ENCODE measurements around the gene GPHA2. TPM values are rescaled to one million over a fixed set of nuclear protein-coding genes. Genes with fewer than 3 reads are reported as not detected.
"Not testable (repeated sequence)": the region's sequence is repeated elsewhere in the genome, so short reads cannot be mapped to it uniquely, and the experiment has no call there.

Gene GPHA2
- total and polyA plus RNA-seq, 2 of the 13 experiments (the other 11 are each of a cell fraction or from before 2014, with no cell fraction given), result 13.0 to 19.1 TPM

DNA sequence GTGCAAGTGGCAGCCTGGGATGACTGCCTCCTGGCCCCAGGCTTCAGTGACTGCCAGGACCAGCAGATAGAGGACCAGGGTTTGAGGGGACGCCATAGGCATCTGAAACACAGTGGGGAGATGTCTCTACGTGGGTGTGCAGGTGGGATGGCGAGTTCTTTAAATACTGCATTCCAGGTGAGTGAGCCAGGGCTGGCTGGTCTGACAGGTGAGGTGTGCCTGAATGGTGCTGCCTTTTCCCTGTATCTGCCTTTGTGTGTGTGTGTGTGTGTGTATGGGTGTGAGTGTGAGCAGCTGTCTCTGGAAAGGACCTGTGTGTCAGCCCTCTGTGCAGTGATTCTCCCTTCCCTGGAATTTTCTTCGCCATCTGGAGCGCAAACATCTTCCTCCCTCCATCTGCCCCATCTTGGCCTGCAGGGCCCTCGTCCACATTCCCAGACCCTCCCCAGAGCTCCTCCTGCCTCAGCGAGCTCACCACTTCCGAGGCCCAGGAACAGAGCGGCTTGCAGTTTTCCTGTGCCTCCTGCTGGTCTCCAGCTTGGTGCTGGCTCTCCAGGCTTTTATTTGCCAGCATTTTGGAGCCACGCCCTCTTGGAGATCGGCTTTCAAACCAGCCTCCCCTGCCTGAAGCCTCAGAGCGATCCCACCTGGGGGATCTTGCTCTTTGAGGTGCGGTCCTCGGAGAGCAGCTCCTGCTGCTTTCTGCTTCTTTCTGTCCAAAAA, at the start of gene GPHA2 (continued):
- TF ChIP-seq ZFP36 (IDR thresholded peaks at IDR 0.05; ENCODE audit: borderline replicate concordance, low read depth, low read length, partially characterized antibody), result no peak
- TF ChIP-seq ZEB1 (IDR thresholded peaks at IDR 0.05; ENCODE audit: insufficient replicate concordance, low read depth), result peak; percentile 41
- peak; percentile 64 for TF ChIP-seq ERF (CRISPR knock-in tag; IDR thresholded peaks at IDR 0.05)
- TF ChIP-seq TAF1 (CRISPR knock-in tag; IDR thresholded peaks at IDR 0.05), result peak; percentile 56; the same call in 1 of the 2 replicates
- TF ChIP-seq ZNF557 (CRISPR knock-in tag; IDR thresholded peaks at IDR 0.05), result 0 out of 2 replicates have a peak, but pooled peaks have one; percentile 24
- peak; percentile 80 for TF ChIP-seq ZNF768 (CRISPR knock-in tag; IDR thresholded peaks at IDR 0.05)
- 0 out of 2 replicates have a peak, but pooled peaks have one; percentile 27 for TF ChIP-seq ZFY (CRISPR knock-in tag; IDR thresholded peaks at IDR 0.05)
- 0 out of 2 replicates have a peak, but pooled peaks have one; percentile 5 for TF ChIP-seq ZNF230 (CRISPR knock-in tag; IDR thresholded peaks at IDR 0.05)
- TF ChIP-seq ZBTB7B (CRISPR knock-in tag; IDR thresholded peaks at IDR 0.05), result peak; percentile 74
- 0 out of 2 replicates have a peak, but pooled peaks have one; percentile 41 for TF ChIP-seq KMT2A (CRISPR knock-in tag; IDR thresholded peaks at IDR 0.05)
- peak; percentile 36; the same call in 1 of the 2 replicates for TF ChIP-seq ZNF891 (CRISPR knock-in tag; IDR thresholded peaks at IDR 0.05)
- TF ChIP-seq KLF12 (CRISPR knock-in tag; IDR thresholded peaks at IDR 0.05; ENCODE audit: borderline replicate concordance), result peak; percentile 72; the same call in 1 of the 2 replicates
- TF ChIP-seq ZFYVE20 (CRISPR knock-in tag; IDR thresholded peaks at IDR 0.05; ENCODE audit: borderline replicate concordance, low read depth), result no peak

DNA sequence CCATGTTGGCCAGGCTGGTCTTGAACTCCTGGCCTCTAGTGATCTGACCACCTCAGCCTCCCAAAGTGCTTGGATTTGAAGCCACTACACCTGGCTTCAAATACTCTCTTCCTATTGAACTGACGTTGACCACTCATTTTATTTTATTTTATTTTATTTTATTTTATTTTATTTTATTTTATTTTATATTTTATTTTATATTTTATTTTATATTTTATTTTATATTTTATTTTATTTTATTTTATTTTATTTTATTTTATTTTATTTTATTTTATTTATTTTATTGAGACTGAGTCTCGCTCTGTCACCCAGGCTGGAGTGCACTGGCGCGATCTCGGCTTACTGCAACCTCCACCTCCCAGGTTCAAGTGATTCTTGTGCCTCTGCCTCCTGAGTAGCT, 47.6 kb upstream of the GPHA2 start:
- H3K36me3 ChIP-seq (replicated peaks in 1 of 2; ENCODE audit: control insufficient read depth in 1 of 2, insufficient read depth in 2 of 2, low read length in 2 of 2); H3K79me2 ChIP-seq (ENCODE audit: insufficient read depth, low read length); H3K4me2 ChIP-seq (ENCODE audit: low read depth, low read length); POLR2A ChIA-PET; H3K4me3 ChIP-seq (replicated peaks in 1 of 3; ENCODE audit: insufficient read depth in 1 of 3, low read depth in 2 of 3, low read length in 3 of 3); DNase-seq (ENCODE audit: low spot score); H2AFZ ChIP-seq (ENCODE audit: low read length); CTCF ChIA-PET (ENCODE audit: low intra/inter-chr PET ratio, low total read pairs); BruUV-seq (replicated peaks); H3K9me3 ChIP-seq (ENCODE audit: low read length); intact Hi-C loops (cut with micrococcal nuclease; ENCODE audit: unreplicated experiment); in situ Hi-C loops (cut with HindIII; ENCODE audit: extremely low pct_ligation_motif_present, low pct_unique_long_range_greater_than_20kb); H3K27ac ChIP-seq (ENCODE audit: extremely low read length, insufficient read depth, low read length); FAIRE-seq; H3K27me3 ChIP-seq (ENCODE audit: control insufficient read depth in 1 of 2, insufficient read depth in 2 of 2, low read length in 2 of 2); H3K9ac ChIP-seq (ENCODE audit: insufficient read depth, low read depth, low read length); ATAC-seq; H4K20me1 ChIP-seq (ENCODE audit: insufficient read depth, low read length): not testable (repeated sequence)
- WGBS (ENCODE audit: low lambda C conversion rate), result 69% methylated on average over 5 of the region's 5 CpGs
- peaks cover 25% of the 10 kb centered on the region for H3K4me1 ChIP-seq (ENCODE audit: insufficient read depth, low read length)

Measured in HepG2 (cell line).